NCI-H1417 treated with DMSO at 0.1 percent for 48 hours (cell line): ENCODE measurements around the gene TMSB10.

Experiments
- DNase-seq: peaks from one replicate; lab custom pipeline; 2025; lab: John Stamatoyannopoulos, UW

The TMSB10 gene

GRCh38 chr2:84880645-84881521, 24.6 kb upstream of the TMSB10 start, which contains the start of gene TRABD2A:
TSS of gene TRABD2A (minus strand) at chr2:84881084. CDS start at chr2:84881039, 45 bp downstream.
- DNase-seq: no peak

GRCh38 chr2:84881581-84882413, 23.7 kb upstream of the TMSB10 start:
- no peak for DNase-seq

GRCh38 chr2:84882414-84882738, 23.1 kb upstream of the TMSB10 start:
- no peak for DNase-seq

GRCh38 chr2:84882775-84883550, 22.5 kb upstream of the TMSB10 start:
- DNase-seq: no peak

GRCh38 chr2:84884449-84884848, 21.0 kb upstream of the TMSB10 start:
- DNase-seq: no peak

GRCh38 chr2:84885111-84885510, 20.3 kb upstream of the TMSB10 start:
- DNase-seq: no peak

- DNase-seq: no peak
Observed at GRCh38 chr2:84886791-84887190, 18.7 kb upstream of the TMSB10 start.

GRCh38 chr2:84888401-84889276, 16.8 kb upstream of the TMSB10 start:
- DNase-seq: no peak

GRCh38 chr2:84889332-84889731, 16.1 kb upstream of the TMSB10 start:
- no peak for DNase-seq

- DNase-seq: no peak
Observed at GRCh38 chr2:84891355-84892010, 14.0 kb upstream of the TMSB10 start.

- DNase-seq: no peak
Observed at GRCh38 chr2:84894131-84894586, 11.3 kb upstream of the TMSB10 start.

GRCh38 chr2:84894758-84895520, 10.5 kb upstream of the TMSB10 start:
- no peak for DNase-seq

GRCh38 chr2:84896567-84896966, 8.9 kb upstream of the TMSB10 start:
- no peak for DNase-seq

GRCh38 chr2:84897773-84898172, 7.7 kb upstream of the TMSB10 start:
- no peak for DNase-seq

- DNase-seq: no peak
Observed at GRCh38 chr2:84899304-84900204, 5.9 kb upstream of the TMSB10 start.

- DNase-seq: no peak
Observed at GRCh38 chr2:84900971-84901370, 4.5 kb upstream of the TMSB10 start.

GRCh38 chr2:84901593-84902120, 3.8 kb upstream of the TMSB10 start:
- no peak for DNase-seq

- DNase-seq: no peak
Observed at GRCh38 chr2:84902526-84902925, 2.9 kb upstream of the TMSB10 start.

- DNase-seq: no peak
Observed at GRCh38 chr2:84904151-84904550, 1.3 kb upstream of the TMSB10 start.
